ENCODE data around the gene BUD23.
"Not testable (repeated sequence)": the region's sequence is repeated elsewhere in the genome, so short reads cannot be mapped to it uniquely, and the experiment has no call there.

The BUD23 gene

GRCh38 chr7:73705551-73705920 is 22.1 kb downstream of the BUD23 start:
- no peak overlapping the region for H3K4me3 ChIP-seq (ENCODE audit: low read depth, low read length)
- TF ChIP-seq CTCF (IDR thresholded peaks at IDR 0.05; ENCODE audit: borderline replicate concordance, insufficient read depth, low read depth, low read length): no peak

- no peak for TF ChIP-seq CTCF (IDR thresholded peaks at IDR 0.05; ENCODE audit: borderline replicate concordance, insufficient read depth, low read depth, low read length)
- no peak overlapping the region for H3K4me3 ChIP-seq (ENCODE audit: low read depth, low read length)
Observed at GRCh38 chr7:73706126-73707044, 23.0 kb downstream of the BUD23 start.

GRCh38 chr7:73707045-73707631 is 23.7 kb downstream of the BUD23 start:
- H3K4me3 ChIP-seq (ENCODE audit: low read depth, low read length): no peak overlapping the region
- TF ChIP-seq CTCF (IDR thresholded peaks at IDR 0.05; ENCODE audit: borderline replicate concordance, insufficient read depth, low read depth, low read length): no peak

GRCh38 chr7:73708961-73709549 is 25.7 kb downstream of the BUD23 start:
- TF ChIP-seq CTCF (IDR thresholded peaks at IDR 0.05; ENCODE audit: borderline replicate concordance, insufficient read depth, low read depth, low read length): no peak
- H3K4me3 ChIP-seq (ENCODE audit: low read depth, low read length): no peak overlapping the region

- no peak overlapping the region for H3K4me3 ChIP-seq (ENCODE audit: low read depth, low read length)
- TF ChIP-seq CTCF (IDR thresholded peaks at IDR 0.05; ENCODE audit: borderline replicate concordance, insufficient read depth, low read depth, low read length): no peak
Observed at GRCh38 chr7:73712773-73713172, 29.4 kb downstream of the BUD23 start.

- not testable (repeated sequence) for H3K4me3 ChIP-seq (ENCODE audit: low read depth, low read length)
Observed at GRCh38 chr7:73713319-73713718, 29.9 kb downstream of the BUD23 start.

- no peak for TF ChIP-seq CTCF (IDR thresholded peaks at IDR 0.05; ENCODE audit: borderline replicate concordance, insufficient read depth, low read depth, low read length)
- H3K4me3 ChIP-seq (ENCODE audit: low read depth, low read length): no peak overlapping the region
Observed at GRCh38 chr7:73715648-73716317, 32.4 kb downstream of the BUD23 start.

Measured in GM12875 (cell line).